ENCODE measurements around the gene ZNF512B.

GRCh38 chr20:64005394-64005793 lies 35.7 kb upstream of the ZNF512B start:
- TF ChIP-seq EZH2phosphoT487 (IDR thresholded peaks at IDR 0.05; ENCODE audit: low read depth) (no peak), CTCF (IDR thresholded peaks at IDR 0.05; ENCODE audit: low read depth, low read length) (no peak)

Measured in OCI-LY3 (cell line).